K562 (cell line): ENCODE measurements around the gene KCNG1. TPM values are rescaled to one million over a fixed set of nuclear protein-coding genes. Genes with fewer than 3 reads are reported as not detected.

ENCODE experiments used
- ATAC-seq: fragments of 200-7000 bp; cut with Tn5 transposase; 3 replicates; pipeline ENCODE4 v1.9.1; 2020; ENCODE audit warnings: moderate library complexity
- BruUV-seq: library from RNA; stranded (reverse); fragments of 400-500 nt; replicated peaks from 2 replicates; lab custom pipeline; 2021; lab: Mats Ljungman, UMichigan
- CTCF ChIA-PET: fragments of 300-600 bp; formaldehyde crosslinking; extraction: SDS; loops from one replicate; lab custom pipeline; 2021; ENCODE audit warnings: low intra/inter-chr PET ratio; lab: Yijun Ruan, JAX
- POLR2A ChIA-PET: fragments of 300-600, 350-650 bp; sonication (Branson Sonifier 250); formaldehyde crosslinking; extraction: SDS; loops from one replicate; lab custom pipeline; 2021; ENCODE audit warnings: antibody characterized with exemption, inconsistent platforms; lab: Yijun Ruan, JAX
- DNase-seq, 4 experiments: peaks; one replicate each; pipeline versions ENCODE4 v3.0.0 to v3.0.0-alpha.2; 2011 to 2018; ENCODE audit warnings: low spot score in 3 of 4, mixed read lengths in 3 of 4; ENCODE audit errors: extremely low read depth in 1 of 4
- FAIRE-seq: peaks from 2 replicates; lab custom pipeline; 2011; peaks lifted over from hg19 to GRCh38; lab: Jason Lieb, UNC
- H2AFZ ChIP-seq: 2 replicates; pipeline ENCODE4 v1.6.0; 2011; ENCODE audit warnings: low read depth, low read length, control low read depth, inconsistent platforms
- H3K27ac ChIP-seq: fragments of 200-600 bp; 3 replicates; pipeline ENCODE4 v1.8.0; 2011; ENCODE audit warnings: low read depth, mild to moderate bottlenecking, control low read depth, inconsistent platforms, low read length, moderate library complexity, mixed read lengths; ENCODE audit errors: extremely low read depth
- H3K27me3 ChIP-seq, 2 experiments: fragments of 300-600 bp in 1 of 2; 2 replicates in 1 of 2; 3 replicates in 1 of 2; pipeline versions ENCODE4 v1.6.0 to v1.8.0; 2011; ENCODE audit warnings: inconsistent platforms in 2 of 2, low read length in 2 of 2, mild to moderate bottlenecking in 1 of 2, mixed read lengths in 1 of 2, moderate library complexity in 1 of 2; ENCODE audit not compliant: control insufficient read depth in 2 of 2, insufficient read depth in 2 of 2
- H3K36me3 ChIP-seq: fragments of 300-600 bp; 3 replicates; pipeline ENCODE4 v1.8.0; 2011; ENCODE audit warnings: mild to moderate bottlenecking, low read length, inconsistent platforms; ENCODE audit not compliant: control insufficient read depth, insufficient read depth
- H3K4me1 ChIP-seq, 2 experiments: fragments of 200-600 bp in 1 of 2; replicated peaks in 1 of 2; 2 replicates in 1 of 2; 3 replicates in 1 of 2; pipeline versions ENCODE4 v1.5.1 to v1.8.0; 2011; ENCODE audit warnings: inconsistent platforms in 2 of 2, low read length in 2 of 2, mild to moderate bottlenecking in 1 of 2, mixed read lengths in 1 of 2, moderate library complexity in 1 of 2; ENCODE audit not compliant: control insufficient read depth in 2 of 2, insufficient read depth in 2 of 2
- H3K4me2 ChIP-seq: 2 replicates; pipeline ENCODE4 v1.6.1; 2011; ENCODE audit warnings: low read length, control low read depth, inconsistent platforms, mixed read lengths; ENCODE audit not compliant: insufficient read depth
- H3K4me3 ChIP-seq: fragments of 200-600 bp; sonication (generic), shearing (Covaris generic); 2 replicates; pipeline ENCODE4 v1.5.1; 2016; ENCODE audit warnings: control low read depth, inconsistent platforms
- H3K79me2 ChIP-seq: fragments of 200-600 bp; 3 replicates; pipeline ENCODE4 v1.8.0; 2011; ENCODE audit warnings: low read length, inconsistent platforms; ENCODE audit not compliant: control insufficient read depth, insufficient read depth
- H3K9ac ChIP-seq, 2 experiments: 2 replicates each; pipeline versions ENCODE4 v1.6.0 to v1.6.1; 2011; ENCODE audit warnings: low read depth in 2 of 2, low read length in 2 of 2, control low read depth in 1 of 2, inconsistent platforms in 1 of 2, mild to moderate bottlenecking in 1 of 2, mixed read lengths in 1 of 2; ENCODE audit not compliant: insufficient read depth in 1 of 2
- H3K9me1 ChIP-seq: one replicate; pipeline ENCODE4 v1.6.0; 2011; ENCODE audit warnings: inconsistent platforms, mild to moderate bottlenecking, low read length, moderate library complexity; ENCODE audit not compliant: control insufficient read depth, insufficient read depth
- H3K9me3 ChIP-seq: replicated peaks from 2 replicates; pipeline ENCODE4 v1.5.1; 2011; ENCODE audit warnings: low read depth, low read length, inconsistent platforms; ENCODE audit not compliant: control insufficient read depth, insufficient read depth
- H4K20me1 ChIP-seq: replicated peaks from 2 replicates; pipeline ENCODE4 v1.6.1; 2011; ENCODE audit warnings: low read length, inconsistent platforms, mixed read lengths; ENCODE audit not compliant: control insufficient read depth, insufficient read depth
- CSDE1 ChIP-seq, 2 experiments: fragments of 450-650 bp; IDR thresholded peaks; 2 replicates each; pipeline ENCODE4 v1.6.1; 2016; ENCODE audit warnings: mild to moderate bottlenecking in 1 of 2
- NFRKB ChIP-seq: fragments of 450-650 bp; IDR thresholded peaks from 2 replicates; pipeline ENCODE4 v1.6.1; 2016; ENCODE audit warnings: low read depth
- NFXL1 ChIP-seq: fragments of 450-650 bp; formaldehyde crosslinking; IDR thresholded peaks from 2 replicates; pipeline ENCODE4 v1.4.0; 2021; ENCODE audit warnings: mild to moderate bottlenecking
- NUFIP1 ChIP-seq: fragments of 450-650 bp; IDR thresholded peaks from 2 replicates; pipeline ENCODE4 v1.6.1; 2018; ENCODE audit not compliant: partially characterized antibody
- RBM34 ChIP-seq: fragments of 200-400 bp; formaldehyde crosslinking; IDR thresholded peaks from 2 replicates; pipeline ENCODE4 v1.6.1; 2018; ENCODE audit warnings: low read length, borderline replicate concordance; ENCODE audit not compliant: insufficient read depth
- SREBF1 ChIP-seq: fragments of 150-350 bp; IDR thresholded peaks from 2 replicates; pipeline ENCODE4 v1.6.1; 2014; ENCODE audit warnings: antibody characterized with exemption, low read depth, low read length, borderline replicate concordance
- SRSF3 ChIP-seq: fragments of 200-400 bp; formaldehyde crosslinking; IDR thresholded peaks from 2 replicates; pipeline ENCODE4 v1.6.1; 2016; ENCODE audit warnings: mild to moderate bottlenecking, low read length, moderate library complexity; ENCODE audit not compliant: insufficient read depth
- TAF9B ChIP-seq: fragments of 450-650 bp; IDR thresholded peaks from 2 replicates; pipeline ENCODE4 v1.6.1; 2018; ENCODE audit warnings: mild to moderate bottlenecking; ENCODE audit not compliant: partially characterized antibody
- TSHZ1 ChIP-seq: fragments of 250-450 bp; sonication (Bioruptor Pico); IDR thresholded peaks from 2 replicates; pipeline ENCODE4 v1.4.0; 2020; ENCODE audit warnings: mild to moderate bottlenecking, moderate library complexity
- ZHX1 ChIP-seq: fragments of 150-350 bp; conservative IDR thresholded peaks from 2 replicates; pipeline ENCODE4 v1.6.1; 2014; ENCODE audit warnings: low read length
- ZNF175 ChIP-seq: fragments of 200-800 bp; sonication (Bioruptor generic); IDR thresholded peaks from 2 replicates; pipeline ENCODE4 v1.6.1; 2016; ENCODE audit warnings: low read depth, mild to moderate bottlenecking, missing genetic modification characterization, missing compliant biosample characterization
- ZNF311 ChIP-seq: fragments of 250-450 bp; sonication (Bioruptor Pico); IDR thresholded peaks from 2 replicates; pipeline ENCODE4 v1.4.0; 2020; ENCODE audit warnings: mild to moderate bottlenecking, moderate library complexity
- ZNF589 ChIP-seq: fragments of 200-800 bp; sonication (Bioruptor generic); IDR thresholded peaks from 2 replicates; pipeline ENCODE4 v1.6.1; 2016; ENCODE audit warnings: low read depth, missing genetic modification characterization, missing compliant biosample characterization
- ZNF696 ChIP-seq: fragments of 250-450 bp; sonication (Bioruptor Pico); conservative IDR thresholded peaks from 2 replicates; pipeline ENCODE4 v1.4.0; 2020; ENCODE audit warnings: mild to moderate bottlenecking, moderate library complexity
- ZNF740 ChIP-seq, 3 experiments: fragments of 200-800 bp in 1 of 3; sonication (Bioruptor generic) in 1 of 3; sonication (generic) in 1 of 3; formaldehyde crosslinking in 1 of 3; IDR thresholded peaks; 2 replicates each; pipeline versions ENCODE4 v1.6.1 to v1.8.0; 2016 to 2022; ENCODE audit warnings: mild to moderate bottlenecking in 2 of 3, missing compliant biosample characterization in 2 of 3, missing genetic modification characterization in 2 of 3, missing genetic modification reagents in 1 of 3
- WGBS: fragments of 100-300 bp; shearing (Covaris generic); methylation state at CpG from one replicate; pipeline ENCODE4 v1.1.6; 2016; ENCODE audit warnings: low coverage, mixed read lengths; ENCODE audit not compliant: insufficient coverage; ENCODE audit errors: missing lambda C conversion rate; 5-methylcytosine and 5-hydroxymethylcytosine counted together
- in situ Hi-C: fragments of 300-500 bp; cut with MboI; formaldehyde crosslinking; loops from 4 replicates; pipeline ENCODE4 v1.15.0; 2018; ENCODE audit warnings: inconsistent platforms, mixed read lengths
- intact Hi-C: fragments of 100-400 bp; cut with micrococcal nuclease; formaldehyde crosslinking; loops from 2 replicates; pipeline ENCODE4 v1.14.2; 2022
- polyA plus RNA-seq, 8 experiments: library from polyadenylated mRNA; depleted of rRNA in 4 of 8; stranded (reverse) in 5 of 8; unstranded in 3 of 8; fragments of >200 nt; fragmentation: Nextera tagmentation in 2 of 8; fragmentation: Illumina TruSeq in 1 of 8; extraction: Ambion mirVana in 2 of 8; extraction: Trizol in 1 of 8; gene quantifications; 2 replicates each; pipeline versions ENCODE4 v1.2.1 to v1.2.3, GENCODE V29; 2011 to 2014; ENCODE audit warnings: inconsistent platforms in 1 of 8, missing spikeins in 1 of 8
- total RNA-seq, 7 experiments: library from RNA; depleted of rRNA in 6 of 7; stranded (reverse); fragments of >200 nt in 6 of 7; fragmentation: Illumina TruSeq in 2 of 7; extraction: Trizol in 2 of 7; gene quantifications; 2 replicates each; pipeline versions ENCODE4 v1.2.1 to v1.2.3, GENCODE V29; 2011 to 2021; ENCODE audit warnings: low replicate concordance in 1 of 7

Gene KCNG1
- total and polyA plus RNA-seq, 9 of the 15 experiments (the other 6 are each of a cell fraction or from before 2014, with no cell fraction given): 0.06 to 1.5 (median 0.22) TPM; not detected in 2

GRCh38 chr20:51034476-51034875, 11.6 kb upstream of the KCNG1 start:
- DNase-seq (no peak), FAIRE-seq (no peak), ATAC-seq (no peak)
- Histone ChIP-seq H3K4me2 (no peak overlapping the region), H3K4me1 (peaks cover 0 to 22% of the 10 kb centered on the region in 2 experiments; a peak in 3 of 5 replicates), H2AFZ (no peak overlapping the region), H3K4me3 (no peak overlapping the region), H3K9me1 (no peaks in the 10 kb centered on the region), H4K20me1 (no peaks in the 10 kb centered on the region), H3K9me3 (no peaks in the 10 kb centered on the region), H3K79me2 (no peaks in the 10 kb centered on the region), H3K27me3 (peaks cover 2 to 16% of the 10 kb centered on the region in 2 experiments; a peak in 2 of 5 replicates), H3K27ac (no peak overlapping the region), H3K36me3 (no peaks in the 10 kb centered on the region), H3K9ac (no peak overlapping the region)
- ChIA-PET POLR2A (interaction anchor here (0.6 to 1.4 kb wide), 6 partner anchors 15 to 42 kb away, joined by 3 read pairs; no protein-coding TSS in a partner anchor), CTCF (no interaction called here)
- no TSS peak for BruUV-seq
- TF ChIP-seq ZNF175 (CRISPR knock-in tag): peak; percentile 57; the same call in 1 of the 2 replicates
- no peak for TF ChIP-seq CSDE1 (IDR thresholded peaks at IDR 0.05)
- no peak for TF ChIP-seq ZNF696
- TF ChIP-seq TAF9B: no peak
- no peak for TF ChIP-seq RBM34
- TF ChIP-seq NFXL1 (CRISPR knock-in tag): 0 out of 2 replicates have a peak, but pooled peaks have one; percentile 26
- 0 out of 2 replicates have a peak, but pooled peaks have one; percentile 19 for TF ChIP-seq NFRKB
- TF ChIP-seq SREBF1: no peak
- TF ChIP-seq TSHZ1 (CRISPR knock-in tag): 0 out of 2 replicates have a peak, but pooled peaks have one; percentile 2
- TF ChIP-seq SRSF3: no peak
- no peak for TF ChIP-seq ZNF740 (CRISPR knock-in tag; IDR thresholded peaks at IDR 0.05)
- TF ChIP-seq ZNF740 (tag; IDR thresholded peaks at IDR 0.05): 0 out of 4 replicates have a peak, but pooled peaks of 1 of the 2 experiments have one; percentile 3
- TF ChIP-seq ZHX1: no peak
- TF ChIP-seq ZNF589 (CRISPR knock-in tag): peak; percentile 16; the same call in 1 of the 2 replicates
- TF ChIP-seq NUFIP1: no peak
- 0 out of 2 replicates have a peak, but pooled peaks have one; percentile 12 for TF ChIP-seq ZNF311
- WGBS: 5% methylated on average over 2 of the region's 2 CpGs
- in situ Hi-C loops (no loop called here), intact Hi-C loops (no loop called here)
